Measurements from ENCODE around the gene AEBP1.

DNA sequence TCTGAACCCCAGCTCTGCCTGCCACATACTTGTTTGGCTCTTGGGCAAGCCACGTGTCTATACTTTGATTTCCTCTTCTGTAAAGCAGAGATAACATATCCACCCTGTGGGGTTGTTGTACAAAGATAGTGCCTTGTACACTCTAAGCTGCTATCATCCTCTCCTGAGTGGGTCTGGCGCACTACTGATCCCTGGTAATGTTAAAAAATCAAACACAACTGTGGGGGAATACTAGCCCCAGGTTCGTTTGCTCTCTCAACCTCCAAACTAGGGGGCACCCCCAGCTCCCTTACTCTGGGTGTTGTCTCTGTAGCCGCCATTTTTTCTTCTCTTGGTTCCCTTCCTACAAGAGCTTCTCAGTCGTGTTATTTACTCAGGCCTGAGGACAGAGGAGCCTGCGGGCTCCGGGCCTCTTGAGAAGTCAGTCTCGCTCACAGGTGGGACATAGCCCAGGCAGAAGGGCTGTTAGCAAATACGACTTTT is 22.8 kb upstream of the AEBP1 start:
- TF ChIP-seq, protein P1, sequence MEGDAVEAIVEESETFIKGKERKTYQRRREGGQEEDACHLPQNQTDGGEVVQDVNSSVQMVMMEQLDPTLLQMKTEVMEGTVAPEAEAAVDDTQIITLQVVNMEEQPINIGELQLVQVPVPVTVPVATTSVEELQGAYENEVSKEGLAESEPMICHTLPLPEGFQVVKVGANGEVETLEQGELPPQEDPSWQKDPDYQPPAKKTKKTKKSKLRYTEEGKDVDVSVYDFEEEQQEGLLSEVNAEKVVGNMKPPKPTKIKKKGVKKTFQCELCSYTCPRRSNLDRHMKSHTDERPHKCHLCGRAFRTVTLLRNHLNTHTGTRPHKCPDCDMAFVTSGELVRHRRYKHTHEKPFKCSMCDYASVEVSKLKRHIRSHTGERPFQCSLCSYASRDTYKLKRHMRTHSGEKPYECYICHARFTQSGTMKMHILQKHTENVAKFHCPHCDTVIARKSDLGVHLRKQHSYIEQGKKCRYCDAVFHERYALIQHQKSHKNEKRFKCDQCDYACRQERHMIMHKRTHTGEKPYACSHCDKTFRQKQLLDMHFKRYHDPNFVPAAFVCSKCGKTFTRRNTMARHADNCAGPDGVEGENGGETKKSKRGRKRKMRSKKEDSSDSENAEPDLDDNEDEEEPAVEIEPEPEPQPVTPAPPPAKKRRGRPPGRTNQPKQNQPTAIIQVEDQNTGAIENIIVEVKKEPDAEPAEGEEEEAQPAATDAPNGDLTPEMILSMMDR (IDR thresholded peaks at IDR 0.05; ENCODE audit: insufficient read depth, low read length), result no peak
- TF ChIP-seq, protein P2, sequence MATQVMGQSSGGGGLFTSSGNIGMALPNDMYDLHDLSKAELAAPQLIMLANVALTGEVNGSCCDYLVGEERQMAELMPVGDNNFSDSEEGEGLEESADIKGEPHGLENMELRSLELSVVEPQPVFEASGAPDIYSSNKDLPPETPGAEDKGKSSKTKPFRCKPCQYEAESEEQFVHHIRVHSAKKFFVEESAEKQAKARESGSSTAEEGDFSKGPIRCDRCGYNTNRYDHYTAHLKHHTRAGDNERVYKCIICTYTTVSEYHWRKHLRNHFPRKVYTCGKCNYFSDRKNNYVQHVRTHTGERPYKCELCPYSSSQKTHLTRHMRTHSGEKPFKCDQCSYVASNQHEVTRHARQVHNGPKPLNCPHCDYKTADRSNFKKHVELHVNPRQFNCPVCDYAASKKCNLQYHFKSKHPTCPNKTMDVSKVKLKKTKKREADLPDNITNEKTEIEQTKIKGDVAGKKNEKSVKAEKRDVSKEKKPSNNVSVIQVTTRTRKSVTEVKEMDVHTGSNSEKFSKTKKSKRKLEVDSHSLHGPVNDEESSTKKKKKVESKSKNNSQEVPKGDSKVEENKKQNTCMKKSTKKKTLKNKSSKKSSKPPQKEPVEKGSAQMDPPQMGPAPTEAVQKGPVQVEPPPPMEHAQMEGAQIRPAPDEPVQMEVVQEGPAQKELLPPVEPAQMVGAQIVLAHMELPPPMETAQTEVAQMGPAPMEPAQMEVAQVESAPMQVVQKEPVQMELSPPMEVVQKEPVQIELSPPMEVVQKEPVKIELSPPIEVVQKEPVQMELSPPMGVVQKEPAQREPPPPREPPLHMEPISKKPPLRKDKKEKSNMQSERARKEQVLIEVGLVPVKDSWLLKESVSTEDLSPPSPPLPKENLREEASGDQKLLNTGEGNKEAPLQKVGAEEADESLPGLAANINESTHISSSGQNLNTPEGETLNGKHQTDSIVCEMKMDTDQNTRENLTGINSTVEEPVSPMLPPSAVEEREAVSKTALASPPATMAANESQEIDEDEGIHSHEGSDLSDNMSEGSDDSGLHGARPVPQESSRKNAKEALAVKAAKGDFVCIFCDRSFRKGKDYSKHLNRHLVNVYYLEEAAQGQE (IDR thresholded peaks at IDR 0.05; ENCODE audit: insufficient replicate concordance, low read depth), result no peak
- TF ChIP-seq POLR2AphosphoS5 (IDR thresholded peaks at IDR 0.05; ENCODE audit: low read depth), result no peak
- TF ChIP-seq GABPA (IDR thresholded peaks at IDR 0.05; ENCODE audit: low read depth), result no peak
- TF ChIP-seq SPI1 (IDR thresholded peaks at IDR 0.05; ENCODE audit: borderline replicate concordance, low read depth), result no peak

Data from HL-60 (cell line).